K562 treated with DMSO at 1 percent for 48 hours (cell line): ENCODE data around the gene SEC24D. TPM values are rescaled to one million over a fixed set of nuclear protein-coding genes. Genes with fewer than 3 reads are reported as not detected.

Experiments used
- total RNA-seq: library from RNA; unstranded; fragments of 300-600 nt; gene quantifications from 2 replicates; pipeline ENCODE4 v1.2.3, GENCODE V29; 2022; ENCODE audit warnings: low replicate concordance; ENCODE audit errors: extremely low read depth

Gene SEC24D, protein sequence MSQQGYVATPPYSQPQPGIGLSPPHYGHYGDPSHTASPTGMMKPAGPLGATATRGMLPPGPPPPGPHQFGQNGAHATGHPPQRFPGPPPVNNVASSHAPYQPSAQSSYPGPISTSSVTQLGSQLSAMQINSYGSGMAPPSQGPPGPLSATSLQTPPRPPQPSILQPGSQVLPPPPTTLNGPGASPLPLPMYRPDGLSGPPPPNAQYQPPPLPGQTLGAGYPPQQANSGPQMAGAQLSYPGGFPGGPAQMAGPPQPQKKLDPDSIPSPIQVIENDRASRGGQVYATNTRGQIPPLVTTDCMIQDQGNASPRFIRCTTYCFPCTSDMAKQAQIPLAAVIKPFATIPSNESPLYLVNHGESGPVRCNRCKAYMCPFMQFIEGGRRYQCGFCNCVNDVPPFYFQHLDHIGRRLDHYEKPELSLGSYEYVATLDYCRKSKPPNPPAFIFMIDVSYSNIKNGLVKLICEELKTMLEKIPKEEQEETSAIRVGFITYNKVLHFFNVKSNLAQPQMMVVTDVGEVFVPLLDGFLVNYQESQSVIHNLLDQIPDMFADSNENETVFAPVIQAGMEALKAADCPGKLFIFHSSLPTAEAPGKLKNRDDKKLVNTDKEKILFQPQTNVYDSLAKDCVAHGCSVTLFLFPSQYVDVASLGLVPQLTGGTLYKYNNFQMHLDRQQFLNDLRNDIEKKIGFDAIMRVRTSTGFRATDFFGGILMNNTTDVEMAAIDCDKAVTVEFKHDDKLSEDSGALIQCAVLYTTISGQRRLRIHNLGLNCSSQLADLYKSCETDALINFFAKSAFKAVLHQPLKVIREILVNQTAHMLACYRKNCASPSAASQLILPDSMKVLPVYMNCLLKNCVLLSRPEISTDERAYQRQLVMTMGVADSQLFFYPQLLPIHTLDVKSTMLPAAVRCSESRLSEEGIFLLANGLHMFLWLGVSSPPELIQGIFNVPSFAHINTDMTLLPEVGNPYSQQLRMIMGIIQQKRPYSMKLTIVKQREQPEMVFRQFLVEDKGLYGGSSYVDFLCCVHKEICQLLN
- not detected in 2 replicates for total RNA-seq

DNA sequence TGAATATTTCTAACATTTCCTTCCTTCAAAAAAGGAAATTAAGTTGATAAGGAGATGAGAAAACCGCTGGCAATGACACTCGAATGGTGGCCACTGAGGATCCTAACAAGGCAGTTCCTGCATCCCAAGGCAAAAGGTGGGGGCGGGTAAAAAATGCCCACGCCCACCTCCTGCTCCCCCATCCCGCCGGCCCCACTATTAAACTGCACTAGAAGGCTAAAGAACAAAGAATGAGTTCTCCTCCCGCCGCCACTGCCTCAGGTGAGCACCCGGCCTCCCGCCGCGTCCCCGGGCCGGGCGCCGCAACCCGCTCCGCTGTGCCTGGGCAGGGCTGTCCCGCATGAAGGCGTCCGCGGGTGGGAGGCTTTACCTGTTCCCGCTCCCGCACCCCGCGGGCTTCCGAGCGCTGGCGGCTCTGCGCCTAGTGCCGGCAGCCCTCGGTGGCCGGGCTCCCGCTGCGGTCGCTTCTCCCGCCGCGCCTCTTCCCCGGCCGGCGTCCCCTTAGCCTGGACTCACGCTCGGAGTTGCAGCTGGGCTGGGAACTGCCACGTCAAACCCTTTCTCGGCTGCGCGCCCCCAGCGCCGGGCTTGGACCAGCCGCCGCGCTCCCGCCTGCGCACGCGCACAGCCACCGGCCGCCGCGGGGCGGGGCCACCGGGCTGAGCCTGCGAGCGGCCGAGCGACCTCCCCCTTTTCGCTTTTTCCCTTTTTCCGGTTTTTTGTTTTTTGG is at the start of gene SEC24D:
Gene SEC24D, minus strand, starts transcription at position 556 of the 730 bp plus-strand sequence. CDS start 2,430 bp downstream, outside the sequence.

DNA sequence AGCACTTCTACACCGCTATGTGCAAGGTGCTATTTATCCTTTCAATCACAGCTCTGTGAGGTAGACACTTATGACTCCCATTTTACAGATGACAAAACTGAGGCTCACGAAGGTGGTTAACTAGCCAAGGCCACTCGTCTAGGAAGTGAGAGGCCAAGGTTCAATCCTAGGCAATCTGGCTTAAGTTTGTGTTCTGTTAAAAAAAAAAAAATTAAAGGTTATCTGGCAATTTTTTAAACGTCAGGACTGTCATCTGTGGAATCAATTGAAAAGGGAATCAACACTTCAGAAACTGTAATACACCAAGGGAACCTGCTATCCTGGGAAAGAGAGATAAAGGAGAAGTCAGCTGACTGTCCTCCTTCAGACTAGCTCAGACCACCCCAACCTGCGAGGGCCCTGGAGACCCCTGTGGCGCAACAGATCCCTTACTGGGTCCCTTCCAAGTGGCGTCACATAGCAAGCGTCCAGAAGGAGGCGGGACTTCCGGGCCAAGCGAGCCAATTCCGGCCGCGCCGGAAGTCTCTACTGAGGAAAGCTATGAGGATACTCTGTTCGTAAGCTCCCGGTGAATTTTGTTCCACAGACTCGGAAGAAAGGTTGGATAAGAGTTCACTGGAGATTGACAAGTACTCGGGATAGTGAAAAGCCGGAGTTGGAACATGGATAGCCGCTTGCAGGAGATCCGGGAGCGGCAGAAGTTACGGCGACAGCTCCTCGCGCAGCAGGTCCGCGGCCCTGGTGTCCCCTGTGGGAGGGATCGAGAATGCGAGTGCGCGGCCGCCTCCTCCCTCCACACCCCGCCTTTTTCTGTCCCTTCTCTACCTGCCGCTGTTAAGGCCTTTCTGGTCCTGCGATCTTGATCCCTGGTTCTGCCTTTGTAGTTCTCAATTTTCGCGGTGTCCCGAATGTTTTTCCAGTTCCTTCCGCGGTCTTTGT is 150.8 kb downstream of the SEC24D start, which contains the start of gene METTL14:
Gene METTL14, plus strand, starts transcription at position 520 of the 939 bp plus-strand sequence. Its CDS starts 143 bp downstream, at position 663.

Other genes with a start within 250 kb of the SEC24D start
- gene METTL14, start 150.7 kb downstream of the SEC24D start, total RNA-seq: not detected in 2 replicates
- gene SYNPO2, start 52.7 kb upstream of the SEC24D start, total RNA-seq: not detected in 2 replicates